ENCODE results near the gene KNOP1. TPM values are rescaled to one million over a fixed set of nuclear protein-coding genes. Genes with fewer than 3 reads are reported as not detected.

KNOP1 gene
- total RNA-seq, 1 donor from 2014 or later: 24.2 TPM

GRCh38 chr16:19654147-19654546 lies 63.9 kb downstream of the KNOP1 start:
- Mint-ChIP-seq H3K9me3 (ENCODE audit: unreplicated experiment) (no peaks in the 10 kb centered on the region), H3K36me3 (ENCODE audit: unreplicated experiment) (peaks cover 70% of the 10 kb centered on the region), H3K4me3 (ENCODE audit: unreplicated experiment) (no peak overlapping the region), H3K27ac (ENCODE audit: unreplicated experiment) (no peak overlapping the region), H3K4me1 (ENCODE audit: unreplicated experiment) (no peaks in the 10 kb centered on the region), H3K27me3 (ENCODE audit: unreplicated experiment) (no peaks in the 10 kb centered on the region)
- DNase-seq (ENCODE audit: extremely low spot score, unreplicated experiment): no peak
- no peak for TF ChIP-seq CTCF (IDR thresholded peaks at IDR 0.05)

Other genes starting within 250 kb of the KNOP1 start
- 75.9 and 77.8 TPM in 2 replicates for gene GDE1, start 196.1 kb downstream of the KNOP1 start, total RNA-seq
- 12.4 and 15.5 TPM in 2 replicates for gene CCP110, start 194.3 kb downstream of the KNOP1 start, total RNA-seq
- gene VPS35L, start 162.5 kb downstream of the KNOP1 start, total RNA-seq: 78.2 and 79.0 TPM in 2 replicates
- gene IQCK, start within 50 bp of the KNOP1 start, total RNA-seq: 5.3 and 5.8 TPM in 2 replicates
- 0.46 and 0.76 TPM in 2 replicates for gene GPRC5B, start 166.6 kb upstream of the KNOP1 start, total RNA-seq